HepG2 (cell line): ENCODE results near the gene ARHGAP19. TPM values are rescaled to one million over a fixed set of nuclear protein-coding genes. Genes with fewer than 3 reads are reported as not detected.

ENCODE experiments used
- HMG20A ChIP-seq: IDR thresholded peaks from 2 replicates; pipeline ENCODE4 v1.6.1; 2016; ENCODE audit warnings: borderline replicate concordance
- HNRNPLL ChIP-seq: fragments of 200-400 bp; formaldehyde crosslinking; IDR thresholded peaks from 2 replicates; pipeline ENCODE4 v1.6.1; 2017; ENCODE audit warnings: mild to moderate bottlenecking, low read depth, low read length; ENCODE audit not compliant: poor library complexity, severe bottlenecking
- MED13 ChIP-seq: sonication (generic); formaldehyde crosslinking; IDR thresholded peaks from 2 replicates; pipeline ENCODE4 v1.5.0; 2020; ENCODE audit warnings: missing genetic modification reagents
- MEIS2 ChIP-seq: sonication (generic); formaldehyde crosslinking; IDR thresholded peaks from 2 replicates; pipeline ENCODE4 v1.9.0; 2021; ENCODE audit warnings: mild to moderate bottlenecking, missing genetic modification reagents
- NAIF1 ChIP-seq: sonication (generic); formaldehyde crosslinking; IDR thresholded peaks from 2 replicates; pipeline ENCODE4 v1.5.0; 2020; ENCODE audit warnings: mild to moderate bottlenecking, missing genetic modification reagents, borderline replicate concordance
- ZBED4 ChIP-seq: sonication (generic); formaldehyde crosslinking; IDR thresholded peaks from 2 replicates; pipeline ENCODE4 v1.4.0; 2020; ENCODE audit warnings: missing genetic modification reagents, borderline replicate concordance
- ZC3H4 ChIP-seq: sonication (generic); formaldehyde crosslinking; IDR thresholded peaks from 2 replicates; pipeline ENCODE4 v1.4.0; 2020; ENCODE audit warnings: missing genetic modification reagents, borderline replicate concordance
- ZNF317 ChIP-seq: sonication (generic); formaldehyde crosslinking; IDR thresholded peaks from 2 replicates; pipeline ENCODE4 v1.5.0; 2020; ENCODE audit warnings: mild to moderate bottlenecking, missing genetic modification reagents
- polyA plus RNA-seq, 8 experiments: library from polyadenylated mRNA; depleted of rRNA in 3 of 8; stranded (reverse) in 7 of 8; unstranded in 1 of 8; fragments of >200 nt; fragmentation: Illumina TruSeq in 4 of 8; extraction: Trizol in 4 of 8; gene quantifications; 2 replicates each; pipeline versions ENCODE4 v1.2.1 to v1.2.3, GENCODE V29; 2011 to 2016; ENCODE audit warnings: low read depth in 4 of 8, missing spikeins in 1 of 8, mixed read lengths in 1 of 8; ENCODE audit not compliant: insufficient read depth in 1 of 8
- total RNA-seq, 5 experiments: library from RNA; depleted of rRNA; stranded (reverse); fragments of >200 nt; fragmentation: Illumina TruSeq; extraction: Trizol; gene quantifications; 2 replicates each; pipeline ENCODE4 v1.2.3, GENCODE V29; 2016; ENCODE audit warnings: low read depth in 1 of 5
- TF ChIP-seq, protein P1 (sequence below): sonication (generic); formaldehyde crosslinking; conservative IDR thresholded peaks from 2 replicates; pipeline ENCODE4 v1.4.0; 2020; ENCODE audit warnings: mild to moderate bottlenecking, missing genetic modification reagents, moderate library complexity
- TF ChIP-seq, protein P2 (sequence below): IDR thresholded peaks from 2 replicates; pipeline ENCODE4 v1.6.1; 2016
- TF ChIP-seq, protein P3 (sequence below): sonication (generic); formaldehyde crosslinking; IDR thresholded peaks from 2 replicates; pipeline ENCODE4 v1.5.1; 2020; ENCODE audit warnings: mild to moderate bottlenecking, missing genetic modification reagents, borderline replicate concordance
- TF ChIP-seq, protein P4 (sequence below): sonication (generic); formaldehyde crosslinking; IDR thresholded peaks from 2 replicates; pipeline ENCODE4 v1.4.0; 2020; ENCODE audit warnings: missing genetic modification reagents

ARHGAP19 gene
- total and polyA plus RNA-seq, 2 of the 13 experiments (the other 11 are each of a cell fraction or from before 2014, with no cell fraction given): 7.6 to 10.0 TPM

DNA sequence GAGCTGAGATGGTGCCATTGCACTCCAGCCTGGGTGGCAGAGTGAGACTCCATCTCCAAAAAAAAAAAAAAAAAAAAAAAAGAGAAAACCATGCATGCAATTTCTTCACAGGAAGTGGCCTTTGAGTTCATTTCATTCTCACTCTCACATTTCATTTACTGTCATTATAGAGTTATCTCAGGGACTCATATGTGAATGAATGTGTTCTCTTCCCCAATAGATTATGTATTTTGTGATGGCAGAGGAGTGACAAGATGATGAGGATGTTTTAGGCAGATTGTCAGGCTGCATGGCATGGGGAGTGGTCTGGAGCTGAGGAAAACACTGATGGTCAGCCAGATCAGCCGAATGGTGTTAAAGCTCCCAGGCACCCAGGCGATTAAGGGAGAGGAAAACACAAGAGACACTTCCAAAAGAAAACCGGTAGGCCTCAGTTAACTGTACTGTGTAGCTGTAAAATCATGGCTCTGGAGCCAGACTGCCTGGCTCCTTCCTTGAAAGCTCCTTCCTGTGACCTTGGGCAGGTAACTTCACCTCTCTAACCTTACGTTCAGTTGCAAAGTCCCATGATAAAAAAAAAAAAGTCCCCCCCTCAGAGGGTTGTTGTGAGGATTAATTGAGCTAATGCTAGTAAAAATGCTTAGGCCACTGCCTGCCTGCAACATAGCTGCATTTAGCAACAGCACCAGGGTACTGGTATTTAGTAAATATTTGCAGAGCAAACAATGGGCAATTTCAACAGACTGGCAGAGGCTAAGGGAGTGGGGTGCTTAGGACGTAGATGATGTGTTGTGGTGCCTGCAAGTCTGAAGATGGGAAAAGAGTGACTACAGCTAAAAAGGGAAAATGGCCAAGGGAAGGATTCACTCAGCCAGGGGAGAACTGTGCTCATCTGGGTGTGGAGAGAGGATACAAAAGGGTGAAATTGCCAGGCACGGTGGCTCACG lies 35.2 kb upstream of the ARHGAP19 start (continued):
- TF ChIP-seq, protein P1, sequence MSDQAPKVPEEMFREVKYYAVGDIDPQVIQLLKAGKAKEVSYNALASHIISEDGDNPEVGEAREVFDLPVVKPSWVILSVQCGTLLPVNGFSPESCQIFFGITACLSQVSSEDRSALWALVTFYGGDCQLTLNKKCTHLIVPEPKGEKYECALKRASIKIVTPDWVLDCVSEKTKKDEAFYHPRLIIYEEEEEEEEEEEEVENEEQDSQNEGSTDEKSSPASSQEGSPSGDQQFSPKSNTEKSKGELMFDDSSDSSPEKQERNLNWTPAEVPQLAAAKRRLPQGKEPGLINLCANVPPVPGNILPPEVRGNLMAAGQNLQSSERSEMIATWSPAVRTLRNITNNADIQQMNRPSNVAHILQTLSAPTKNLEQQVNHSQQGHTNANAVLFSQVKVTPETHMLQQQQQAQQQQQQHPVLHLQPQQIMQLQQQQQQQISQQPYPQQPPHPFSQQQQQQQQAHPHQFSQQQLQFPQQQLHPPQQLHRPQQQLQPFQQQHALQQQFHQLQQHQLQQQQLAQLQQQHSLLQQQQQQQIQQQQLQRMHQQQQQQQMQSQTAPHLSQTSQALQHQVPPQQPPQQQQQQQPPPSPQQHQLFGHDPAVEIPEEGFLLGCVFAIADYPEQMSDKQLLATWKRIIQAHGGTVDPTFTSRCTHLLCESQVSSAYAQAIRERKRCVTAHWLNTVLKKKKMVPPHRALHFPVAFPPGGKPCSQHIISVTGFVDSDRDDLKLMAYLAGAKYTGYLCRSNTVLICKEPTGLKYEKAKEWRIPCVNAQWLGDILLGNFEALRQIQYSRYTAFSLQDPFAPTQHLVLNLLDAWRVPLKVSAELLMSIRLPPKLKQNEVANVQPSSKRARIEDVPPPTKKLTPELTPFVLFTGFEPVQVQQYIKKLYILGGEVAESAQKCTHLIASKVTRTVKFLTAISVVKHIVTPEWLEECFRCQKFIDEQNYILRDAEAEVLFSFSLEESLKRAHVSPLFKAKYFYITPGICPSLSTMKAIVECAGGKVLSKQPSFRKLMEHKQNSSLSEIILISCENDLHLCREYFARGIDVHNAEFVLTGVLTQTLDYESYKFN: peak; percentile 93
- TF ChIP-seq ZC3H4 (CRISPR knock-in tag): no peak
- TF ChIP-seq MEIS2: 0 out of 2 replicates have a peak, but pooled peaks have one; percentile 60
- no peak for TF ChIP-seq ZBED4 (CRISPR knock-in tag)
- no peak for TF ChIP-seq HNRNPLL
- no peak; the same call in 1 of the 2 replicates for TF ChIP-seq NAIF1 (CRISPR knock-in tag)
- TF ChIP-seq, protein P2, sequence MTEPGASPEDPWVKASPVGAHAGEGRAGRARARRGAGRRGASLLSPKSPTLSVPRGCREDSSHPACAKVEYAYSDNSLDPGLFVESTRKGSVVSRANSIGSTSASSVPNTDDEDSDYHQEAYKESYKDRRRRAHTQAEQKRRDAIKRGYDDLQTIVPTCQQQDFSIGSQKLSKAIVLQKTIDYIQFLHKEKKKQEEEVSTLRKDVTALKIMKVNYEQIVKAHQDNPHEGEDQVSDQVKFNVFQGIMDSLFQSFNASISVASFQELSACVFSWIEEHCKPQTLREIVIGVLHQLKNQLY: peak; percentile 68; the same call in 1 of the 2 replicates
- peak; percentile 94 for TF ChIP-seq HMG20A (CRISPR knock-in tag)
- TF ChIP-seq, protein P3, sequence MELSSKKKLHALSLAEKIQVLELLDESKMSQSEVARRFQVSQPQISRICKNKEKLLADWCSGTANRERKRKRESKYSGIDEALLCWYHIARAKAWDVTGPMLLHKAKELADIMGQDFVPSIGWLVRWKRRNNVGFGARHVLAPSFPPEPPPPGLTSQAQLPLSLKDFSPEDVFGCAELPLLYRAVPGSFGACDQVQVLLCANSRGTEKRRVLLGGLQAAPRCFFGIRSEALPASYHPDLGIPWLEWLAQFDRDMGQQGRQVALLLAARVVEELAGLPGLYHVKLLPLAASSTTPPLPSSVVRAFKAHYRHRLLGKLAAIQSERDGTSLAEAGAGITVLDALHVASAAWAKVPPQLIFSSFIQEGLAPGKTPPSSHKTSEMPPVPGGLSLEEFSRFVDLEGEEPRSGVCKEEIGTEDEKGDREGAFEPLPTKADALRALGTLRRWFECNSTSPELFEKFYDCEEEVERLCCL (CRISPR knock-in tag): no peak
- TF ChIP-seq MED13: no peak
- TF ChIP-seq ZNF317 (CRISPR knock-in tag): no peak
- TF ChIP-seq, protein P4, sequence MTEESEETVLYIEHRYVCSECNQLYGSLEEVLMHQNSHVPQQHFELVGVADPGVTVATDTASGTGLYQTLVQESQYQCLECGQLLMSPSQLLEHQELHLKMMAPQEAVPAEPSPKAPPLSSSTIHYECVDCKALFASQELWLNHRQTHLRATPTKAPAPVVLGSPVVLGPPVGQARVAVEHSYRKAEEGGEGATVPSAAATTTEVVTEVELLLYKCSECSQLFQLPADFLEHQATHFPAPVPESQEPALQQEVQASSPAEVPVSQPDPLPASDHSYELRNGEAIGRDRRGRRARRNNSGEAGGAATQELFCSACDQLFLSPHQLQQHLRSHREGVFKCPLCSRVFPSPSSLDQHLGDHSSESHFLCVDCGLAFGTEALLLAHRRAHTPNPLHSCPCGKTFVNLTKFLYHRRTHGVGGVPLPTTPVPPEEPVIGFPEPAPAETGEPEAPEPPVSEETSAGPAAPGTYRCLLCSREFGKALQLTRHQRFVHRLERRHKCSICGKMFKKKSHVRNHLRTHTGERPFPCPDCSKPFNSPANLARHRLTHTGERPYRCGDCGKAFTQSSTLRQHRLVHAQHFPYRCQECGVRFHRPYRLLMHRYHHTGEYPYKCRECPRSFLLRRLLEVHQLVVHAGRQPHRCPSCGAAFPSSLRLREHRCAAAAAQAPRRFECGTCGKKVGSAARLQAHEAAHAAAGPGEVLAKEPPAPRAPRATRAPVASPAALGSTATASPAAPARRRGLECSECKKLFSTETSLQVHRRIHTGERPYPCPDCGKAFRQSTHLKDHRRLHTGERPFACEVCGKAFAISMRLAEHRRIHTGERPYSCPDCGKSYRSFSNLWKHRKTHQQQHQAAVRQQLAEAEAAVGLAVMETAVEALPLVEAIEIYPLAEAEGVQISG (CRISPR knock-in tag): peak; percentile 62
